A549 treated with GW870086 at 1 μM for 4 hours (cell line): ENCODE results near the gene COQ4. TPM values are rescaled to one million over a fixed set of nuclear protein-coding genes. Genes with fewer than 3 reads are reported as not detected.

ENCODE experiments used
- total RNA-seq: library from RNA; stranded (reverse); fragments of 200-300 nt; extraction: Qiagen RNA extraction; gene quantifications from 5 replicates; pipeline ENCODE4 v1.2.3, GENCODE V29; 2022; ENCODE audit warnings: low read depth

COQ4 gene
- 50.4 to 59.1 TPM (median 55.9 TPM) in 5 replicates for total RNA-seq

DNA sequence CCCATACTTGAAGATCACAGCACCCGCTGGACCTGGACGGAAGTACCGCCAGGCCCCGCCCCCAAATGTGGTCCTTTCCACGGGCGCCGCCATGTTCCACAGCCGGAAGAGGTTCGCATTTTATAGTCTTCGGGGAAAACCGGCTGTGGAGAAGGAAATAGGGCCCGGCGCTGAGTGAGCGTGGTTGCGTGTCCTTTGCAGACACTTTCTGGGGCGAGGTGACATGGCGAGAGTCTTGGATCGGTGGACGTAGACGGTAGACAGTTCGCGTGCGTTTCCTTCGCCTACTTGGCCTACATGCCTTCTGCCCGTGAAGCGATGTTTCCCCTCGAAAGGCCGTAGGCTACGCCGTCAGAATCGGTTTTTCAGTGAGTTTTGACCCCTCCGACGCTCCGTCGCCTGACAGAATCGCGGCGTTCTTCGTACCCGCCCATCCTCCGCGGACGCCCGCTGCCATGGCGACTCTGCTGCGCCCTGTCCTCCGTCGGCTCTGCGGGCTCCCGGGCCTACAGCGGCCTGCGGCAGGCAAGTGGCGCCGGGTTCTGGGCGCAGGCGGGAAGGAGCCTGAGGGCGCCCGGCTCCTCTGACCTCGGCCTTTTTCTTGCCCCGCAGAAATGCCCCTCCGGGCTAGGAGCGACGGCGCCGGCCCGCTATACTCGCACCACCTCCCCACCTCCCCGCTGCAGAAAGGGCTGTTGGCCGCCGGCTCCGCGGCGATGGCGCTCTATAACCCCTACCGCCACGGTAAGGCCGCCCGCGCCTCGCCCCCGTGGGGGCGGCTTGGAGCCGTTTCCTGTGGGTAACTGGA lies at the start of gene COQ4, which contains the start of gene TRUB2:
COQ4 (plus strand) TSS at position 436 of the 808 bp plus-strand sequence; CDS start at position 456, 20 bp downstream.
TRUB2 (minus strand) TSS at position 44 of the 808 bp plus-strand sequence; CDS start at position 5, 39 bp downstream.

GRCh38 chr9:128275198-128276007 lies 47.2 kb upstream of the COQ4 start, which contains the start of gene GOLGA2:
Gene GOLGA2, minus strand, starts transcription at chr9:128276007. Its CDS starts 31 bp downstream, at chr9:128275976.

DNA sequence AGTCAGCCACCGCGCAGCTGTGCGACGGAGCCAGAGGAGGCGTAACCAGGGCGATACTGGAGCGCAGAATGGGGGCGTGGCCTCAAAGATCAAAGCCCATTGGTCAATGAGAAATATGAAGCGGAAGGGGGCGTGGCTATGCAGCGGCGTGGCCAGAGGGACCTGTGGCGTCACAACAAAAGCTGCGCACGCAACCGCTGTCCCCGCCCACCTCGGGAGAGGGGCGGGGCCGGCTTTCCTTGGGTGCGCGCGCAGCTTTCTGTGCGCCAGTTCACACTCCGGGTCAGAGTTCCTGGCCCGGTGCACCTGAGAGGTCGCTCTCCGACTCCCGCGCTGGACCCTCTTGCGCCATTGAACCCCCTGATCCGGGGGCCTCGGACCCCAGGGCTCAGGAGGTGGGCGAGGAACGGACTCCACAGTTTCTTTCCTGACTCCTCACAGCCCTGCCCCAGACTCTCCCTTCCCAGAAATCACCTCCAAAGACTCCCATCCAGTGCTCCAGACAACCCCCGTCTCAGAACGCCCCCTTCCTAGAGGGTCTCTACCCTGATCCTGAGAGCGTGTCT lies 46.5 kb upstream of the COQ4 start, which contains the start of gene SWI5:
SWI5 (plus strand) TSS at position 269 of the 566 bp plus-strand sequence.

GRCh38 chr9:128339761-128340690 lies 17.4 kb downstream of the COQ4 start, which contains the start of gene SLC27A4:
Gene SLC27A4, plus strand, starts transcription at chr9:128340527. Its CDS starts 2,606 bp downstream, at chr9:128343133.

GRCh38 chr9:128370752-128371629 lies 48.4 kb downstream of the COQ4 start, which contains the start of gene URM1:
Gene URM1, plus strand, starts transcription at chr9:128371374. Its CDS starts 7 bp downstream, at chr9:128371381.

Other genes starting within 250 kb of the COQ4 start
- gene PTGES2, start 195.1 kb upstream of the COQ4 start, total RNA-seq = 67.6 to 98.4 TPM (median 91.8 TPM) in 5 replicates
- 2.4 to 6.8 TPM (median 3.2 TPM) in 5 replicates for gene LCN2, start 173.4 kb upstream of the COQ4 start, total RNA-seq
- 48.4 to 68.9 TPM (median 61.7 TPM) in 5 replicates for gene BBLN, start 162.6 kb upstream of the COQ4 start, total RNA-seq
- gene CIZ1, start 131.3 kb upstream of the COQ4 start, total RNA-seq = 69.8 to 91.7 TPM (median 80.7 TPM) in 5 replicates
- gene DNM1, start 119.5 kb upstream of the COQ4 start, total RNA-seq = 80.7 to 101 TPM (median 88.4 TPM) in 5 replicates
- 37.3 to 51.1 TPM (median 46.7 TPM) in 5 replicates for gene GOLGA2, start 46.8 kb upstream of the COQ4 start, total RNA-seq
- gene SWI5, start 46.6 kb upstream of the COQ4 start, total RNA-seq = 42.0 to 55.1 TPM (median 43.8 TPM) in 5 replicates
- gene TRUB2, start 392 bp upstream of the COQ4 start, total RNA-seq = 38.1 to 56.2 TPM (median 47.7 TPM) in 5 replicates
- 36.3 to 50.5 TPM (median 46.0 TPM) in 5 replicates for gene SLC27A4, start 17.7 kb downstream of the COQ4 start, total RNA-seq
- 67.0 to 85.2 TPM (median 83.9 TPM) in 5 replicates for gene URM1, start 48.5 kb downstream of the COQ4 start, total RNA-seq
- 32.5 to 38.6 TPM (median 34.2 TPM) in 5 replicates for gene CERCAM, start 98.0 kb downstream of the COQ4 start, total RNA-seq
- gene ODF2, start 133.2 kb downstream of the COQ4 start, total RNA-seq = 23.3 to 29.3 TPM (median 24.9 TPM) in 5 replicates
- gene GLE1, start 181.9 kb downstream of the COQ4 start, total RNA-seq = 26.8 to 30.6 TPM (median 28.7 TPM) in 5 replicates
- 143 to 151 TPM (median 149 TPM) in 5 replicates for gene SPTAN1, start 229.7 kb downstream of the COQ4 start, total RNA-seq